SJSA1 (cell line): ENCODE data around the gene PLEKHN1. TPM values are rescaled to one million over a fixed set of nuclear protein-coding genes. Genes with fewer than 3 reads are reported as not detected.
"Not testable (repeated sequence)": the region's sequence is repeated elsewhere in the genome, so short reads cannot be mapped to it uniquely, and the experiment has no call there.

Experiments used
- DNase-seq, 2 experiments: peaks; one replicate each; pipeline ENCODE4 v3.0.0-alpha.2; 2015 to 2020; ENCODE audit warnings: low spot score in 2 of 2, low read depth in 1 of 2
- H3K27ac ChIP-seq: fragments of 250-450 bp; sonication (Bioruptor Pico); 2 replicates; pipeline ENCODE4 v1.5.1; 2020; ENCODE audit warnings: mild to moderate bottlenecking, moderate library complexity
- H3K27me3 ChIP-seq: fragments of 250-450 bp; sonication (Bioruptor Pico); replicated peaks from 2 replicates; pipeline ENCODE4 v1.5.1; 2020; ENCODE audit warnings: mild to moderate bottlenecking, moderate library complexity
- H3K36me3 ChIP-seq: fragments of 250-450 bp; sonication (Bioruptor Pico); 2 replicates; pipeline ENCODE4 v1.5.1; 2020; ENCODE audit warnings: mild to moderate bottlenecking
- H3K4me1 ChIP-seq: fragments of 250-450 bp; sonication (Bioruptor Pico); replicated peaks from 2 replicates; pipeline ENCODE4 v1.6.1; 2021; ENCODE audit warnings: mild to moderate bottlenecking
- H3K4me3 ChIP-seq: fragments of 250-450 bp; sonication (Bioruptor Pico); 2 replicates; pipeline ENCODE4 v1.5.1; 2020; ENCODE audit warnings: mild to moderate bottlenecking
- H3K9me3 ChIP-seq: fragments of 250-450 bp; sonication (Bioruptor Pico); replicated peaks from 2 replicates; pipeline ENCODE4 v1.5.1; 2020; ENCODE audit warnings: mild to moderate bottlenecking
- total RNA-seq: library from RNA; depleted of rRNA; stranded (reverse); fragments of >200 nt; shearing (Covaris generic); gene quantifications from 2 replicates; pipeline ENCODE4 v1.2.3, GENCODE V29; 2014

The PLEKHN1 gene
- total RNA-seq, 1 experiment from 2014 or later: 0.34 TPM

DNA sequence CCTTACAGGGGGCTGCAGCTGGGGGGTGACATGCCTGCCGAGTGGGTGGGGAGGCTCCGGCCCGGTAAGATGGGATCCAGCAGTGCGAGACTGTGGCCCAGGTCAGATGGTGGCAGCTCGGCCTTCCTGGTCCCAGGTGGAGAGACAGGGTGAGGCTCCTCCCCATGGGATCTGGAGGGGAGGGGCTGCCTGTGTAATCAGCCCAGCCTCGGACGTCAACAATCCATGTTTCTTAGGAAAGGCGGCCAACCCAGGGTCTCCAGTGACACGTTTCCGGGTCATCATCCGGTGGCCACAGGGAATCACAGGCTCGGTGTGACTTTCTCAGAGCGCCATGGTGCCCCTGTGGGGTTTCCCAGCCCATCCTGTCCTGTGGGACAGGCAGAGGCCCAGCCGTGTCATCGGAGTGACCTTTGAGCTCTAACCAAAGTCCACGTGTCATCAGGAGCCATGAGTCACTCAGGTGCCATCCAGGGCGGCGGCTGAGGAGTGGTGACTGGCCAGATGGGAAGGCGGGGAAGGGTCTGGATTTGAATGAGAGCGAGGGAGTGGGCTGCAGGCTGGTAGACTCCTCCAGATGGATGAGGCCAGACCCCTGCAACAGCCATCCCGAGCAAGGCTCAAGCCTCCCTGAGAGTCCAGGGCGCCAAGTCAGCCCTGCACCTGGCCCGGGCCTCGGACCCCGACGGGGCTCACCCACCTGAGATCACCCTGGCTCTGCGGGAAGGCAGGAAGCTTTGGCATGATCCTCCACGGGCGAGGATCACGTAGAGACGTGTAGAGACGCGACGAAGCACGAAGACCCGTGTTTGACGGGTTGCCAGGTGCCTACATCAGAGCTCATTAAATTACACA is 40.2 kb downstream of the PLEKHN1 start:
- DNase-seq: no peak
- H3K27me3 ChIP-seq: no peaks in the 10 kb centered on the region
- H3K36me3 ChIP-seq: 0 out of 2 replicates have a peak, but pooled peaks cover 2% of the 10 kb centered on the region
- H3K27ac ChIP-seq: no peak overlapping the region
- no peak overlapping the region for H3K4me3 ChIP-seq
- peaks cover 3% of the 10 kb centered on the region for H3K4me1 ChIP-seq
- H3K9me3 ChIP-seq: no peaks in the 10 kb centered on the region

GRCh38 chr1:1010131-1010530 is 43.8 kb downstream of the PLEKHN1 start:
- H3K27ac ChIP-seq, H3K4me3 ChIP-seq, H3K27me3 ChIP-seq, H3K36me3 ChIP-seq, H3K9me3 ChIP-seq: not testable (repeated sequence)
- DNase-seq: peak in 1 of 2 experiments; percentile 28
- peaks cover 17% of the 10 kb centered on the region for H3K4me1 ChIP-seq

GRCh38 chr1:1011396-1011949 is 45.2 kb downstream of the PLEKHN1 start:
- Histone ChIP-seq H3K4me3 (no peak overlapping the region), H3K36me3 (peaks cover 12% of the 10 kb centered on the region), H3K4me1 (peaks cover 20% of the 10 kb centered on the region), H3K27me3 (no peaks in the 10 kb centered on the region), H3K9me3 (no peaks in the 10 kb centered on the region), H3K27ac (no peak overlapping the region)
- no peak for DNase-seq

- peaks cover 20% of the 10 kb centered on the region for H3K4me1 ChIP-seq
- H3K27ac ChIP-seq: peak overlapping the region; percentile 66
- not testable (repeated sequence) for H3K27me3 ChIP-seq, H3K9me3 ChIP-seq, DNase-seq
- H3K36me3 ChIP-seq: peaks cover 15% of the 10 kb centered on the region
- peak overlapping the region; percentile 49 for H3K4me3 ChIP-seq
Measured at GRCh38 chr1:1012736-1013104, 46.4 kb downstream of the PLEKHN1 start.

DNA sequence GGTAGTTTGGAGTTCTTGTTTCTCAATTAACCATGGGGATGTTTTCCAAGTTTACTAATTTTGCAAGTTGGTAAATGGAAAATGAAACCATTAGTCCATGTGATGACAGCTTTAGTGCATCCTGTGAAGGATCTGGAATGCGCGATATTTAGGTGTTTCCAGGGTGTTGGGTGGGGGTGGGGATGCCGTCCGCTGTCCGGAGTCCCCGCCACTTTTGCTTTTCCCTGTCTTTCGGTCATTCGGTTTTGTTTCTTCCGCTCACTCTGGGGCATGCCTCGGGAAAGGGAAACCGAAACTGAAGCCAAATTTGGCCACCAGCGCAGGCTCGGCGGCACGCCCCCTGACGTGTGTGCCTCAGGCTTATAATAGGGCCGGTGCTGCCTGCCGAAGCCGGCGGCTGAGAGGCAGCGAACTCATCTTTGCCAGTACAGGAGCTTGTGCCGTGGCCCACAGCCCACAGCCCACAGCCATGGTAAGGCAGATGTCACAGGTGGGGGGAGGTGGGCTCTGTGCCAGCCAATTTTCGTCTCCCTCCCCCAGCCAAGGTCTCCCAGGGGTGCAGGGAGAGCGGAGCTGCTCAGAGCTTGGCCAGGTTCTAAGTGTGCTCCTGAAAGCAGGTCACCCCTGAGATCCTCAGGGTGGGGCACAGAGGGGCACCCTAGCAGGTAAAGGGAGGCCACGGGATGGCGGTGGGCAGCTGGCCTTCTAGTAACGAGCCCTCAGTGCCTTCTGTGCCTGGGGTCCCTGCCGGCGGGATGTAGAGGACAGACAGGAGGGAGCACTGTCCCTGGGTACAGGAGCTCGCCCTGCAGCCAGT is 47.0 kb downstream of the PLEKHN1 start, which contains the start of gene ISG15:
TSS of gene ISG15 (plus strand) at position 393 of the 817 bp plus-strand sequence. CDS start at position 470, 77 bp downstream.
- H3K27me3 ChIP-seq: no peaks in the 10 kb centered on the region
- peaks cover 15% of the 10 kb centered on the region for H3K36me3 ChIP-seq
- H3K4me1 ChIP-seq: peaks cover 20% of the 10 kb centered on the region
- peak within 1 kb of the TSS; percentile 66 for H3K27ac ChIP-seq
- no peaks in the 10 kb centered on the region for H3K9me3 ChIP-seq
- DNase-seq: peak; percentile 89
- peak within 1 kb of the TSS; percentile 49 for H3K4me3 ChIP-seq

DNA sequence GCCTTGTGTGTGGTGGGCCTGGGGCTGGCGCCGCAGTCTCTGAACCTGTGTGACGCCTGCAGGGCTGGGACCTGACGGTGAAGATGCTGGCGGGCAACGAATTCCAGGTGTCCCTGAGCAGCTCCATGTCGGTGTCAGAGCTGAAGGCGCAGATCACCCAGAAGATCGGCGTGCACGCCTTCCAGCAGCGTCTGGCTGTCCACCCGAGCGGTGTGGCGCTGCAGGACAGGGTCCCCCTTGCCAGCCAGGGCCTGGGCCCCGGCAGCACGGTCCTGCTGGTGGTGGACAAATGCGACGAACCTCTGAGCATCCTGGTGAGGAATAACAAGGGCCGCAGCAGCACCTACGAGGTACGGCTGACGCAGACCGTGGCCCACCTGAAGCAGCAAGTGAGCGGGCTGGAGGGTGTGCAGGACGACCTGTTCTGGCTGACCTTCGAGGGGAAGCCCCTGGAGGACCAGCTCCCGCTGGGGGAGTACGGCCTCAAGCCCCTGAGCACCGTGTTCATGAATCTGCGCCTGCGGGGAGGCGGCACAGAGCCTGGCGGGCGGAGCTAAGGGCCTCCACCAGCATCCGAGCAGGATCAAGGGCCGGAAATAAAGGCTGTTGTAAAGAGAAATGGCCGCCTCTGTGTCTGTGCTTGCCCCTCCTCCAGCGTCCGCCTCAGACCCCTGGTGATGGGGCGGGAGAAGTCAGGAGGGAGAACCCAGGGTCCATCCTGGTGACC is 47.8 kb downstream of the PLEKHN1 start:
- no peaks in the 10 kb centered on the region for H3K9me3 ChIP-seq
- DNase-seq: peak in 1 of 2 experiments; percentile 53
- H3K27ac ChIP-seq: peak overlapping the region; percentile 66

GRCh38 chr1:1014799-1015681 is 48.8 kb downstream of the PLEKHN1 start:
- Histone ChIP-seq H3K27ac (peak overlapping the region; percentile 66), H3K36me3 (peaks cover 15% of the 10 kb centered on the region), H3K4me3 (peak overlapping the region; percentile 49), H3K9me3 (no peaks in the 10 kb centered on the region), H3K4me1 (peaks cover 25% of the 10 kb centered on the region), H3K27me3 (no peaks in the 10 kb centered on the region)
- no peak for DNase-seq

More for the DNA sequence above, 47.8 kb downstream of the PLEKHN1 start:
- peak overlapping the region; percentile 49 for H3K4me3 ChIP-seq
- peaks cover 23% of the 10 kb centered on the region for H3K4me1 ChIP-seq
- H3K27me3 ChIP-seq: no peaks in the 10 kb centered on the region
- H3K36me3 ChIP-seq: peaks cover 15% of the 10 kb centered on the region

- H3K27ac ChIP-seq, DNase-seq, H3K27me3 ChIP-seq, H3K9me3 ChIP-seq, H3K4me3 ChIP-seq: not testable (repeated sequence)
- peaks cover 46% of the 10 kb centered on the region for H3K4me1 ChIP-seq
- H3K36me3 ChIP-seq: peaks cover 24% of the 10 kb centered on the region
Measured at GRCh38 chr1:1017397-1018320, 51.4 kb downstream of the PLEKHN1 start.

DNA sequence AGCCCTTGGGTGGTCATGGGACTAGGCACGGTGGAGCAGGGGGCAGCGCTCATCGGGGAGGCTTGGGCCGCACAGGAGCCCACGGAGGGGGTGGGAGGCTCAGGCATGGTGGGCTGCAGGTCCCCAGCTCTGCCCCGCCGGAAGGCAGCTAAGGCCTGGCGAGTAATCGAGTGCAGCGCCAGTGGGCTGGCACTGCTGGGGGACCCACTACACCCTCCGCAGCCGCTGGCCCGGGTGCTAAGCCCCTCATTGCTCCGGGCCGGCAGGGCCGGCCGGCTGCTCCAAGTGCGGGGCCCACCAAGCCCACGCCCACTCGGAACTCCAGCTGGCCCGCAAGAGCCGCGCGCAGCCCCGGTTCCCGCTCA is 52.0 kb downstream of the PLEKHN1 start:
- not testable (repeated sequence) for H3K27ac ChIP-seq, H3K9me3 ChIP-seq, H3K27me3 ChIP-seq, H3K4me3 ChIP-seq, DNase-seq
- Histone ChIP-seq H3K36me3 (peaks cover 28% of the 10 kb centered on the region), H3K4me1 (peaks cover 47% of the 10 kb centered on the region)

- peaks cover 36% of the 10 kb centered on the region for H3K36me3 ChIP-seq
- DNase-seq: peak; percentile 69 to 82
- no peaks in the 10 kb centered on the region for H3K27me3 ChIP-seq
- H3K9me3 ChIP-seq: no peaks in the 10 kb centered on the region
- H3K27ac ChIP-seq: peak overlapping the region; percentile 72; the same call in 1 of the 2 replicates
- H3K4me1 ChIP-seq: peaks cover 45% of the 10 kb centered on the region
- peak overlapping the region; percentile 52 for H3K4me3 ChIP-seq
Measured at GRCh38 chr1:1019122-1019999, 53.1 kb downstream of the PLEKHN1 start.

DNA sequence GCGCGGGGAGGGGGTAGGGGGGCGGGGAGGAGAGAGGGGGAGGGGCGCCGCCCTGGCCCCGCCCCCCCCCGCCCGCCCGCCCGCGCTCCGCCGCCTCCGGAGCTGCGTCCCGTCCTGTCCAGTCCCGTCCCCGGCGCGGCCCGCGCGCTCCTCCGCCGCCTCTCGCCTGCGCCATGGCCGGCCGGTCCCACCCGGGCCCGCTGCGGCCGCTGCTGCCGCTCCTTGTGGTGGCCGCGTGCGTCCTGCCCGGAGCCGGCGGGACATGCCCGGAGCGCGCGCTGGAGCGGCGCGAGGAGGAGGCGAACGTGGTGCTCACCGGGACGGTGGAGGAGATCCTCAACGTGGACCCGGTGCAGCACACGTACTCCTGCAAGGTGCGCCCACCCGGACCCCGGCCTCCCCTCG is 53.7 kb downstream of the PLEKHN1 start, which contains the start of gene AGRN:
TSS of gene AGRN (plus strand) at position 121 of the 405 bp plus-strand sequence. CDS start at position 174, 53 bp downstream.
- Histone ChIP-seq H3K27ac (peak within 1 kb of the TSS; percentile 72; the same call in 1 of the 2 replicates), H3K4me1 (peaks cover 45% of the 10 kb centered on the region), H3K36me3 (peaks cover 37% of the 10 kb centered on the region), H3K27me3 (no peaks in the 10 kb centered on the region), H3K4me3 (peak within 1 kb of the TSS; percentile 92), H3K9me3 (no peaks in the 10 kb centered on the region)
- no peak for DNase-seq
